ENCODE measurements around the gene KHDRBS2.

DNA sequence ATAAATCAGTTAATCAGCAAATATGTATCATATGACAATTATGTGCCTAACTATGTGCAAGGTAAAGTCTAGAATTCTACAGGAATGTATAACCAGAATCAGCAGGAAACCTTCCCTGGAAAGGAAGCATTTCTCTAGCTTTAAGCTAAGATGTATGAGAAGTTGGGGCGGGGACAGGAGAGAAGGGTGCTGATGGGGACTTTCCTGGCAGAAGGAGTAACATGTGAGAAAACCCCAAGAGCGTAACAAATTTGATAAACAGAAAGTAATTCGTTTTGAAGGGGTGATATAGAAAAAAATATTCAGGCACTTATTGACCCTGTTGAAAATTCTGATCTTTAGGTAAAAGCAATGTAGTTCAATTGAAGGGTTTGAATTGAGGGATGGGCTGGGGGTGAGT, 226.1 kb downstream of the KHDRBS2 start:
- TF ChIP-seq, protein P1, sequence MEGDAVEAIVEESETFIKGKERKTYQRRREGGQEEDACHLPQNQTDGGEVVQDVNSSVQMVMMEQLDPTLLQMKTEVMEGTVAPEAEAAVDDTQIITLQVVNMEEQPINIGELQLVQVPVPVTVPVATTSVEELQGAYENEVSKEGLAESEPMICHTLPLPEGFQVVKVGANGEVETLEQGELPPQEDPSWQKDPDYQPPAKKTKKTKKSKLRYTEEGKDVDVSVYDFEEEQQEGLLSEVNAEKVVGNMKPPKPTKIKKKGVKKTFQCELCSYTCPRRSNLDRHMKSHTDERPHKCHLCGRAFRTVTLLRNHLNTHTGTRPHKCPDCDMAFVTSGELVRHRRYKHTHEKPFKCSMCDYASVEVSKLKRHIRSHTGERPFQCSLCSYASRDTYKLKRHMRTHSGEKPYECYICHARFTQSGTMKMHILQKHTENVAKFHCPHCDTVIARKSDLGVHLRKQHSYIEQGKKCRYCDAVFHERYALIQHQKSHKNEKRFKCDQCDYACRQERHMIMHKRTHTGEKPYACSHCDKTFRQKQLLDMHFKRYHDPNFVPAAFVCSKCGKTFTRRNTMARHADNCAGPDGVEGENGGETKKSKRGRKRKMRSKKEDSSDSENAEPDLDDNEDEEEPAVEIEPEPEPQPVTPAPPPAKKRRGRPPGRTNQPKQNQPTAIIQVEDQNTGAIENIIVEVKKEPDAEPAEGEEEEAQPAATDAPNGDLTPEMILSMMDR (conservative IDR thresholded peaks at IDR 0.05 in 1 of 2, IDR thresholded peaks at IDR 0.05 in 1 of 2; ENCODE audit: low read depth in 1 of 2, low read length in 2 of 2), result no peak
- no peak for TF ChIP-seq EZH2 (IDR thresholded peaks at IDR 0.05; ENCODE audit: low read length, missing control alignments)

Measured in fibroblast of lung (primary cell).